Body of pancreas (tissue), 4 donors: ENCODE measurements around the gene ASTN1. TPM values are rescaled to one million over a fixed set of nuclear protein-coding genes. Genes with fewer than 3 reads are reported as not detected.

Experiments used
- ATAC-seq: fragments of 150-250 bp; one replicate; pipeline ENCODE4 v1.9.1; 2016
- DNase-seq, 4 donors: peaks; one replicate each; pipeline ENCODE4 v3.0.0-alpha.2; 2019
- H3K27ac ChIP-seq, 4 donors: fragments of 200-600 bp; sonication (generic); 1 replicate in 3 of 4; 2 replicates in 1 of 4; pipeline versions ENCODE4 v1.5.1 to v1.6.1; 2016 to 2019; ENCODE audit warnings: mild to moderate bottlenecking in 1 of 4, mixed read lengths in 1 of 4, moderate library complexity in 1 of 4
- H3K27me3 ChIP-seq, 2 donors: fragments of 200-600 bp; sonication (generic); one replicate each; pipeline ENCODE4 v1.6.0; 2016; ENCODE audit warnings: mild to moderate bottlenecking in 1 of 2
- H3K36me3 ChIP-seq, 2 donors: fragments of 200-600 bp; sonication (generic); replicated peaks in 1 of 2; 2 replicates each; pipeline ENCODE4 v1.5.1; 2016; ENCODE audit warnings: low read depth in 2 of 2; ENCODE audit not compliant: insufficient read depth in 1 of 2
- H3K4me1 ChIP-seq: fragments of 200-600 bp; sonication (generic); one replicate; pipeline ENCODE4 v1.6.0; 2016
- H3K4me3 ChIP-seq, 2 donors: fragments of 200-600 bp; sonication (generic); 1 replicate in 1 of 2; 2 replicates in 1 of 2; pipeline ENCODE4 v1.5.1; 2016 to 2019
- H3K9me3 ChIP-seq, 3 donors: fragments of 200-600 bp; sonication (generic); 1 replicate in 2 of 3; 2 replicates in 1 of 3; pipeline ENCODE4 v1.5.1; 2016
- CTCF ChIP-seq, 7 experiments: fragments of 450-650 bp in 4 of 7; fragments of 200-600 bp in 3 of 7; sonication (generic) in 3 of 7; IDR thresholded peaks; one replicate each; pipeline ENCODE4 v1.5.1; 2016 to 2019; ENCODE audit warnings: antibody characterized with exemption in 7 of 7
- POLR2A ChIP-seq, 3 donors: fragments of 450-650 bp; IDR thresholded peaks; one replicate each; pipeline ENCODE4 v1.6.1; 2016; ENCODE audit warnings: antibody characterized with exemption in 3 of 3, mild to moderate bottlenecking in 2 of 3
- WGBS, 2 donors: methylation state at CpG; one replicate each; pipeline ENCODE4 v1.1.5; 2017; 5-methylcytosine and 5-hydroxymethylcytosine counted together
- intact Hi-C: fragments of 100-400 bp; cut with DNase I; formaldehyde crosslinking; loops from one replicate; pipeline ENCODE4 v1.15.1; 2023
- total RNA-seq, 2 donors: library from RNA; depleted of rRNA; stranded (reverse); fragments of >200 nt; gene quantifications; one replicate each; pipeline ENCODE4 v1.1.0, GENCODE V29; 2016

ASTN1 gene
- total RNA-seq, 2 donors from 2014 or later, result 0.66 to 0.78 TPM

- Histone ChIP-seq H3K27me3 (no peaks in the 10 kb centered on the region), H3K4me1 (no peaks in the 10 kb centered on the region), H3K27ac (no peak overlapping the region), H3K9me3 (no peaks in the 10 kb centered on the region), H3K4me3 (no peak overlapping the region), H3K36me3 (no peaks in the 10 kb centered on the region)
- WGBS, 2 donors, result 52 to 56% methylated on average over 1 of the region's 1 CpG
- TF ChIP-seq CTCF (IDR thresholded peaks at IDR 0.05) (no peak), POLR2A (IDR thresholded peaks at IDR 0.05) (no peak)
- ATAC-seq, result no peak
- DNase-seq, result no peak
- intact Hi-C loops, result no loop called here
Measured at GRCh38 chr1:176923283-176923682, 241.2 kb downstream of the ASTN1 start.

- H3K4me1 ChIP-seq, result no peaks in the 10 kb centered on the region
- no peak for TF ChIP-seq CTCF (IDR thresholded peaks at IDR 0.05)
- TF ChIP-seq POLR2A (IDR thresholded peaks at IDR 0.05), result no peak
- intact Hi-C loops, result no loop called here
- DNase-seq (no peak), ATAC-seq (no peak)
- H3K4me3 ChIP-seq, result no peak overlapping the region
- H3K27me3 ChIP-seq, result no peaks in the 10 kb centered on the region
- H3K27ac ChIP-seq, result no peak overlapping the region
- H3K36me3 ChIP-seq, result no peaks in the 10 kb centered on the region
- WGBS, 2 donors, result 63 to 67% methylated on average over 8 of the region's 8 CpGs
- H3K9me3 ChIP-seq, result no peaks in the 10 kb centered on the region
Measured at GRCh38 chr1:176919386-176920378, 244.8 kb downstream of the ASTN1 start.

- Histone ChIP-seq H3K4me1 (peaks cover 4% of the 10 kb centered on the region), H3K27ac (no peak overlapping the region), H3K27me3 (no peaks in the 10 kb centered on the region), H3K9me3 (no peaks in the 10 kb centered on the region), H3K36me3 (no peaks in the 10 kb centered on the region), H3K4me3 (no peak overlapping the region)
- TF ChIP-seq CTCF (IDR thresholded peaks at IDR 0.05) (no peak), POLR2A (IDR thresholded peaks at IDR 0.05) (no peak)
- DNase-seq, result no peak
- 73 to 82% methylated on average over 7 of the region's 7 CpGs for WGBS, 2 donors
- no peak for ATAC-seq
- intact Hi-C loops, result no loop called here
Measured at GRCh38 chr1:176905648-176906047, 258.9 kb downstream of the ASTN1 start.

GRCh38 chr1:176904057-176904751 is 260.3 kb downstream of the ASTN1 start:
- intact Hi-C loops, result no loop called here
- no peak overlapping the region for H3K4me3 ChIP-seq

More at GRCh38 chr1:176904057-176904751, 260.3 kb downstream of the ASTN1 start:
- TF ChIP-seq CTCF (IDR thresholded peaks at IDR 0.05), result no peak
- TF ChIP-seq POLR2A (IDR thresholded peaks at IDR 0.05), result no peak
- H3K27me3 ChIP-seq, result no peaks in the 10 kb centered on the region
- H3K27ac ChIP-seq, result no peak overlapping the region
- H3K36me3 ChIP-seq, result no peaks in the 10 kb centered on the region
- no peaks in the 10 kb centered on the region for H3K9me3 ChIP-seq
- WGBS, 2 donors, result 17 to 20% methylated on average over 16 to 19 of the region's 19 CpGs
- ATAC-seq (no peak), DNase-seq (no peak)
- peaks cover 4% of the 10 kb centered on the region for H3K4me1 ChIP-seq
